EH (cell line): ENCODE results near the gene ST3GAL3.
"Not testable (repeated sequence)": the region's sequence is repeated elsewhere in the genome, so short reads cannot be mapped to it uniquely, and the experiment has no call there.

Experiments
- DNase-seq: peaks from one replicate; pipeline ENCODE4 v3.0.0-alpha.2; 2015; ENCODE audit warnings: low read depth

ST3GAL3 gene

DNA sequence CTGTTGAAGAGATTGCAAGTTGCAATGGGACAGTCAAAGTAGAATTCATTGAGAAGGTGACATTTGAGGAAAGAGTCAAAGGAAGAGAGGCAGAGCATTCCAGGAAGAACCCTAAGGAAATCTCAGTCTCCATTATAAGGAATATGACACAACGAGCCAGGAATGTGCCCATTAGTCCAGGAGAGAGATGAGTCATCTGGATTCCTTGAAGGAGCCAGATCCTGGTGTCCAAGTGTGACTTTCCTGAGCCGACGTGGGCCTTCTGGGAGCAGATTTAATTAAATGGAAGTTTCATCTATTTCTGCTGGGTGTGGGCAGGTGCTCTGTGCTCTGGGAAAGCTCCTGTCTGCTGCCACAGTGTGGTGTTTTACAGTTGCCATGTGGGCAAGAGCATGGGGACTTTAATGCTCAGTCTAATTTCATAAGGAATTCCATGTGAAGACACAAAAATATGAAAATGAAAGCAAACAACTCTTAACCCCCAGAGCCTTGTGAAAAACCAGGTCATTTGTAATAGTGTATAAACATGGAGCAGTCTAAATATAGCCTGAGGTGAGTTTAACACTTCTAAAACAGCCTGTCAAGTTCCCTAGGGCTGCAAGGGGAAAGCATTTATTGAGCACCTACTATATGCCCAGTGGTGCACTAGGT lies 114.8 kb downstream of the ST3GAL3 start:
- DNase-seq: peak; percentile 97

DNA sequence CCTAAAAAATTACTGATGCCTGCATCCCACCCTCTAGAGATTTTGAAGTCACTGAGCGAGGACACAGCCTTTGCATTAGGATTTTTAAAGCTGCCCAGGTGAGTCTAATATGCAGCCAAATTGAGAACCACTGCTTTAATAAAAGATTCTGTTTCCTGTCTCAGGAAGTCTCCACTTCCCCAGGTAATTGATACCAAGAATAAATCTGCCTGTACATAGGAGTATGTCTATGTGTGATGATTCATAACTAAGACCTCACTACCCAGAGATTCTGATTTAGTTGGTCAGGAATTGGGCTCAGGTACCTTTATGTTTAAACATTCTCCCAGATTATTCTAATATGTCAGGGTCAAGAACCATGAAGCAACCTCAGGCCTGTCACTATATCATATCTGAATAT lies 117.5 kb downstream of the ST3GAL3 start:
- DNase-seq: no peak

DNA sequence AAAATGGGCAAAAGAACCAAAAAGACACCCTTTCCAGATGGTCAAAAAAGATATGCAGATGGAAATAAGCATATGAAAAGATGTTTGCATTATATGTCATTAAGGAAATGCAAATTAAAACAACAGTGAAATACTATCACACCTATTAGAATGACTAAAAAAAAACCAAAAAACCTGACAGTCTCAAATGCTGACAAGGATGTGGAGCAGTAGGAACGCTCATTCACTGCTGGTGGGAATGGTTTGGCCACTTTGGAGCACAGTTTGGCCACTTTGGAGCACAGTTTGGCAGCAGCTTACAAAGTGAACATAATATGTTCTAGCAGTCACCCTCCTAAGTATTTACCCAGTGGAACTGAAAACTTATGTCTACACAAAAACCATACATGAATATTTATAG lies 121.2 kb downstream of the ST3GAL3 start:
- no peak for DNase-seq

DNA sequence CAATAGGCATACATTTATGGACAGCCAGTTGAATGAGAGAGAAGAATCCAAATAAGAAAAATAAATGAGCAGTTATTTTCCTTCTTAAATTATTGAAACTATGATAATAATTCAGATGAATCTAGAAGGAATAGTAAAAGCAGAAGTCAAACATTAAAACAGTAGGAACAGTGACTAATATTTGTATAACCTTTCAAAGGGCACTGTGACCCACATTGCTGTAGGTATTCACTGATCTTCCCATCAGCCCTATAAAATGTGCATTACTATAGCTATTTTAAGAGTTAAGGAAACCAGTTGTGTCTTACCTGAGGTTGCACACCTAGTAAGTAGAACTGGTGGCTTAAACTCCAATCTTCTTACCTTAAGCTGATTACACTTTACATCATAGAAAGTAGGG lies 123.5 kb downstream of the ST3GAL3 start:
- DNase-seq: no peak

DNA sequence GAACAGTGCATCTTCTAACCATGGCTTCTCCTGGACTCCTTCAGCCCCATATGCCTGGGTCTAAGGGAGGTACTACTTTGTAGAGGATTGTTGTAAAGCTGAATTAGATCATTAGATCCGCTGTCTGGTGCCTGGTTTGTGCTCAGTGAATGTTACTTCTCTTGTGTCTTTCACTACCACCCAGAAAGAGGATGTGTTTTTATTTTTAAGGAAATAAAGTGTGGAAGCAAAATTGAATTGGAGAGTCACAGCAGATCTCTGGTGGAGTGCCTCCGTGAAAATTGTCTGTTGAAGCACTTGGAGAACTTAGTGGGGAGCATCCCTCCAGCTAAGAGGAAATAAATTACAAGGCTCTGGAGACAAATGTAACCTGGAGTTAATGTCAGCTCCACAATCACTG lies 124.5 kb downstream of the ST3GAL3 start:
- DNase-seq: no peak

DNA sequence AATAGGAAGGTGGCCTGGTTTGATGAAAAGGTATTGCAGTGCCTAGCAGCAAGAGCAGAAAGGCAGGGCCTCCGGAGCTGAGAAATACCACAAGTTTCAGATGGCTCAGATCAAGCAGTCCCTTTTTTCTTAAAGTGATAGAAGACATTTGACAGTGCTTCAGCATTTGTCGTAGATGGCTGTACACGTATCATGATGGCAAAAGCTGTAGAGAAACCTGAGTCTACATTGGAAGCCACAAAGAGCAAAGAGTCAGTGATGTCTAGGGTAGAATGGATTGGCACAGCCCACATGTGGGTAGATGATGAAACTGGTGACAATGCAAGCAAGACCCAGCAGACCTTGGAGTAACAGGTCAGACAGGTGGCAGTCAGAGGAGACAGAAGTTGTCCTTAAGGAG lies 124.9 kb downstream of the ST3GAL3 start:
- DNase-seq: no peak

DNA sequence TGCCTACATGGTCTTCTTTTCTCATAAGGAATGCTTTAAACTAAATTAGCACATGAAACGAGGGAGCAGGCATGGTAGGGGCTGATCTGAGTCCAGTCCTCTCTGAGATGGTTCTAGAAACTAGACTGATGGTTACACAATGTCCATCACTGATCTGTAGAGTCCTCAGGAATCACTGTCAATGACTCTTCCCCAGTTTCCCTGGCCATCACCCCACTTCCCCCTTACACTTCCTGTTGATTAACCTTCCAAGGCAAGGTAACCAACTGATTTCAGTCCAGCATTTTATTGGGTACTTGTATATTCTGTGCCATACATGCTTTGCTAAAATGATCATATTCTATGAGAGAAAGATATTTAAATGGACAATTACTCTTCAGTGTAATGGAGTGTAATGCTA lies 125.7 kb downstream of the ST3GAL3 start:
- DNase-seq: no peak

DNA sequence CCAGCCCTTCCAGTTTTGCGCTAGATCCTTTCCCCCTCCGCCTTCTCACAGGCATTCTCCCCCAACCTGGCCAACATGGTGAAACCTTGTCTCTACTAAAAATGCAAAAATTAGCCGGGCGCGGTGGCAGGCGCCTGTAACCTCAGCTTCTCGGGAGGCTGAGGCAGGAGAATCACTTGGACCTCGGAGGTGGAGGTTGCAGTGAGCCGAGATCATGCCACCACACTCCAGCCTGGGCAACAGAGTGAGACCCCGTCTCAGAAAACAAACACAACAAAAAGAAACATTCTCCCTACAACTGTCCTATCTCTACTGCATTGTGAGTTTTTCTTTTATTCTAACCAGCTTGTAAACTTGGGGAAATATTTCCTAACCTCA lies 126.6 kb downstream of the ST3GAL3 start:
- not testable (repeated sequence) for DNase-seq

DNA sequence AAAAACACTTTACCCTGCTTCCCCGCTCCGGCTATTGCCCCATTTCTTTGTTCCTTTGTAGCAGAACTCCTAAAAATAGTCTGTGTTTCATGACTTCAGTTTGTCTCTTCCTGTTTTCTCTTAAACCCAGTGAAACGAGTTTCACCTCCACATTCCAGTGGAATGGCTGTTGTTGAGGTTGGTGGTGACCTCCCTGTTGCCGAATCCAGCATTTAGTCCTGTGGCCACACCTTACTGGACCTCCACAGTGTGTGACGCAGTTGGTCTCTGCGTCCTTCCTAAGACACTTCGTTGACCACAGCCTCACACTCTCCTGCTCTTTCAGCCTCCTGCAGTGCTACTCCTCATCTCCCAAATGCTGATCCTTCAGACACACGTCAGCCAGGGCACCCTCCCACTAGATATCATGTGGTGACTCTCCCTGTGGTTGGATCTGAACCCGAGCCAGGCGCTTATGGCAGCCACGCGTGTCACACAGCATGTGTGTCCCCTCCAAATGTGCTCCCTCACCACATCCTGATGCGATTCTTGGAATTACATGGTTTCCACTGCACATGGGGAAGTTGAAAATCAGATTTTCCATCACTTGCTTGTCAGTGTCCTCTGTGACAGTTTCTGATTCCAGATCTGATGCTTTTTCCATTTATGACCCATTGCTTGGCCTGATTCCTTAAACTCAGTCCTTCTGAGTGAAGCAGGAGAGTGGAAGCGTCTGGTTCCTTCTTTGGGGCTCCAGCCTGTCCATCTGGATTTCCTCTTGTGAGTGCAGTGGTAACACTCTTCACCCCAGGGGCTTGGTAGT lies 127.1 kb downstream of the ST3GAL3 start:
- peak; percentile 89 for DNase-seq

DNA sequence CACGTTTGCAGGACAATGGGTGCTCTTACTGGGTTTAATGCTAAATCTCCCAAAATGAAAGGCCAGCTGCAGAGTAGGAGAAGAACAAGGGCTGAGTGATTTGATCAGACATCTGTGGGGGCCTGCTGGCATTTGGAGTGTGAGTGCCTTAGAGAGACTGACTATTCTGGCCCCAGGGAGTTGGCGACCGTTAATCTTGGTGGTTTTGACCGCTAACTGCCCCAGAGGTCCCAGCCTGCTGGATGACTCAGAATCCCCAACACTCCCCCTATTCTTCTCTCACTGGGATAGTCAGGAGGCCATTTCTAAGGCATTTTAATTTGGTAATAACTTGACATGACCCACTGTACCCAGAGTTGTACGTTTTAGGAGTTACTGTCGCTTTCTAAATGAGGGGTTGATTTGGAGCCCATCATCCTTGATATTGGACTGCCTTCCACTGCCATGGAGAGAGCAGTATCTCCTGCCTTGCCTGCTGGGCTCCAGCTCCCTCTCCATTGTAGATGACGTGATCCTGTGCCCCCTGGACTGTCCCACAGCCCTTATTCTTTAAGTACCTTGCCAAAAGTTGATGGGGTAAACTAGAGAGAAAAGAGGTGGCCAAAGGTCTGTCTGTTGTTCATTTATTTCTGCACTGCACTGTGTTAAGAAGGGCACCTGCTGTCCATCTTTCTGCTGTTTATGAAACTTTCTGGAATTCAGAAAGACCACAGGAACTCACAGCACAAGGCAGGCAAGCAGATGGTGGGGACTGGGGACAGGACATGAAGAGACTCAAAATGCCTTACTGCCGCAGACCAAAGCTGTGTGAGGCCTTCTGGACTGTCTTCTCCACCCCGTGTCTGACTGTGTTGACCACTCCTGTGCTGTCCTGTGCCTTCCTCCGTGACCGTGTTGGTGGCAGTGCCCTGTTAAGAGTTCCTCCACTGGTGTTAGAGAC lies 128.0 kb downstream of the ST3GAL3 start:
- peak; percentile 99 for DNase-seq

DNA sequence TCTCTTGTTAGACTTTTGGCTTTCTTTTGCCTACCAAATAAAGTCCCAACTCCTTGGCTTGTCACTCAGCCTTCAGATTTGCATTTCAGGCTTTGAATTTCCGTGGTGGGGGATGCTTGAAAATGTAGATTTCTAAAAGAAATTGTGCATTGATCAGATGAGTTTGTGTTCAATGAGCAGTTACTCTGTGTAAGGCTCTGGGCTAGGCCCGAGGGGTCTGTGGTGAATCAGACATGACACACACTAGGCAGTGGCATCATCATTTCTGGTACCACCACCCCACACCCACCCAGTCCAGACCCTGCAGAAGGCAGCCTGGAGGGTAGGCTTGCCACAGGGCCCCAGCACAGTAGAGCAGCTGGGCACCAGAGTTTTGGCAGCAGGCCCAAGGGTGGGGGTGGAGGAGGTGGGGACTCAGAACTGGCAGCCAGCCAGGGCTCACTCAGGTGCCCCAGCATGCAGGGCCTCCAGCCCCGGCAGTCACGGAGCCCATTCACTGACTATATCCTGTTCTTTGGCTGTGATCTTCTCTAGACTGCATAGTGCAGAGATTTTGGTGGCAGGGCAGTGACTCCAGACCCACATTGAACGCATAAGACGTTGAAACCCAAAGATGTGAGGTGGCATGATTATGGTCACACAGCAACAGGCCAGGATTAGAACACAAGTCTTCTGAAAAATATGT lies 129.1 kb downstream of the ST3GAL3 start:
- no peak for DNase-seq

DNA sequence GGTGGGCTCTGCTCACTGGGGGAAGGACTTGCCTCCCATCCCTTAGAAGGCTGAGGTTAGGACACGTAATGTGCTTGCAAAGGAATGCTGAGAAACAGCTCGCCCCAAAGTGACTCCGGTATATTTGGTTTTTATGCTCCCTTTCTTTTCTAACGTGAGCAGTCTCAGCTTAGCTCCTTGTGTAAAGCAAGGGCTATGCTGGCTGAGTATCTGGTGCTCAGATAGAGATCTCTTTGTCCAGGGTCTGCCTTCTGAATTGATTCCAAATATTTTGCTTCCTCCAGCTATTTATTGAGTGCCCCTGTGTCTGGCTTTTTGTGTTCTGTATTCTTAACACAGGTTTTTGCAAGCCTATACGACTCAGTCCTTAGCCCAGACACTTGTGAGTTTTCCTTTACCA lies 131.7 kb downstream of the ST3GAL3 start:
- DNase-seq: no peak

DNA sequence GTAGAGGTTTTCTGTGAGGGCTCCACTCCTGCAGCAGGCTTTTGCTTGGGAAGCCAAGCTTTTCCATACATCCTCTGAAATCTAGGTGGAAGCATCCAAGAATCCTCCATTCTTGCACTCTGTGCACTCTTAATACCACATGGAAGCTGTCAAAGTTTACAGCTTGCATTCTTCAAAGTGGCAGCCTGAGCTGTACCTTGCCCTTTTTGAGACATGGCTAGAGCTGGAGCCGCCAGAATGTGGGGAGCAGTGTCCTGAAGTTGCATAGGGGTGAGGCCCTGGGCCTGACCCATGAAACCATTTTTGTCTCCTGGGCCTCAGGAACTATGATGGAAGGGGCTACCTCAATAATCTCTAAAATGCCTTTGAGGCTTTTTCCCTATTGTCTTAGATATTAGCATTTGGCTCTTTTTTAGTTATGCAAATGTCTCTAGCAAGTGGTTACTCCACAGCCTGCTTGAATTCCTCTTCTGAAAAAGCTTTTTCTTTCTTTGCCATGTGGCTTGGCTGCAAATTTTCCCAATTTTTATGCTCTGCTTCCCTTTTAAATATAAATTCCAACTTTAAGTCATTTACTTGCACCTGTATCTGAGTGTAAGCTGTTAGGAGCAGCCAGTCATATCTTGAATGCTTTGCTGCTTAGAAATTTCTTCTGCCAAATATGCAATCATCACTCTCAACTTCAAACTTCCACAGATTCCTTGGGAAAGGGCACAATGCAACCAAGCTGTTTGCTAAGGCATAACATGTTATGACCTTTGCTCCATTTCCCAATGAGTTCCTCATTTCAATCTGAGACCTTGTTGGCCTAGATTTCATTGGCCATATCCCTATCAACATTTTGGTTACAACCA lies 134.2 kb downstream of the ST3GAL3 start:
- DNase-seq: no peak

DNA sequence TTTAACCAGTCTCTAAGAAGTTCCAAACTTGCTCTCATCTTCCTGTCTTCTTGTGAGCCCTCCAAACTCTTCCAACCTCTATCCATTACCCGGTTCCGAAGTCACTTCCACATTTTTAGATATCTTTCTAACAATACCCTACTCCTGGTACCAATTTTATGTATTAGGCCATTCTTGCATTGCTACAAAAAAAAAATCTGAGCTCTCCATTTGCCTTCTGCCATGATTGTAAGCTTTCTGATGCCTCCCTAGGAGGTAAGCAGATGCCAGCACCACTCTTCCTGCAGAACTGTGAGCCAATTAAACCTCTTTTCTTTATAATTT lies 134.8 kb downstream of the ST3GAL3 start:
- no peak for DNase-seq

DNA sequence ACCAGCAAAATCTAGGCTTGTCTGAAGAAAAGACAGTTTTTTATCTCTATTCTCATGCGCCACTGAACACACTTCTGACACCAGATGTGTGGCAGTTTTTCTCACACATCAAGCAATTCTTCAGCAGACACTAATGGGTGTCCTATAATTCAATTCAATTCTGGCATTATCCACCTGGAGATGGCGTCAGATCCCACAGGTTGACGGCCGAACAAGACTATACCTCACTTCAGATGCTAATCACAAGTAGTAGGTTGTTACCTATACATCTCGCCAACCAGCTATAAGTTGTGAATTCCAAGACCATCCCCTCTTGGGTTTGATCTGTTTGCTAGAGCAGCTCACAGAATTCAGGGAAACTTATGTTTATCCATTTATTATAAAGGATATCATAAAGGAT lies 136.3 kb downstream of the ST3GAL3 start:
- no peak for DNase-seq

DNA sequence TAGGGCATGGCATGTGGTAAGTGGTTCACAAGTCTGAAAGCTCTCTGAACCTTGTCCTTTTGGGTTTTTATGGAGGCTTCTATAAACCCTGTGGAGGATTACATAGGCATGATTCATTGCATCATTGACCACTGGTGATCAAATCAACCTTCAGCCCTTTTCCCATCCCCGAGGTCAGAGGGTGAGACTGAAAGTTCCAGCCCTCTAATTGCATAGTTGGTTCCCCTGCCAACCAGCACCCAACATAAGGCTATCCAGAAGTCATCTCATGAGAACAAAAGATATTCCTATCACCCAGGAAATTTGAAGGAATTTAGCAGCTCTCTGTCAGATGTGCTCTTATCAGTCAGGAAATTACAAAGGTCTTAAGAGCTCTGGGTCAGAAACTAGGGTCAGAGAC lies 136.8 kb downstream of the ST3GAL3 start:
- peak; percentile 52 for DNase-seq

DNA sequence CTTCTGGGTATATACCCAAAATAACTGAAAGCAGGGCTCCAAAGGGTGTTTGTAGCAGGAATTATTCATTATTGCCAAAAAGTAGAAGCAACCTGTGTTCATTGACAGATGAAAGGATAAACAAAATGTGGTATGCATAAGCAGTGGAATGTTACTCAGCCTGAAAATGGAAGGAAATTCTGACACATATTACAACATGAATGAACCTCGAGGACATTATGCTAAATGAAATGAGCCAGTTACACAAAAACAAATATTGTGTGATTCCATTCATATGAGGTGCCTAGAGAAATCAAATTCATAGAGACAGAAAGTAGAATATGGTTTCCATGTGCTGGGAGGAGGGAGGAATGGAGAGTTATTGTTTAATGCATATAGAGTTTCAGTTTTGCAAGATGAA lies 140.0 kb downstream of the ST3GAL3 start:
- peak; percentile 27 for DNase-seq

DNA sequence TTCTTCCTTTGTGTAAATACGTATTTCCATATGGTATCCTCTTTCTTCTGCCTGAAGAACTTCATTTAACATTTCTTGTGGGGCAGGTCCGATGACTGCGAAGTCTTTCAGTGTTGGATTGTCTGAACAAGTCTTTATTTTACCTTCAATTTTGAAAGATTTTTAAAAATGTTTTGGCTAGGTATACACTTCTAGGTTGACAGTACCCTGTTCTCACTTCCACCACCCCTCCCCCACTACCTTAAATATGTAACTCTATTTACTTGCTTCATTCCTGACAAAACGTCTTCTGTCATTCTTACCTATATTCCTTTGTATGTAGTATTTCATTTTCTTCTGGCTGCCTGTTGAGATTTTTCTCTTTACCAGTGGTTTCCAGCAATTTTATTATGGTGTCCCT lies 140.5 kb downstream of the ST3GAL3 start:
- DNase-seq: no peak

DNA sequence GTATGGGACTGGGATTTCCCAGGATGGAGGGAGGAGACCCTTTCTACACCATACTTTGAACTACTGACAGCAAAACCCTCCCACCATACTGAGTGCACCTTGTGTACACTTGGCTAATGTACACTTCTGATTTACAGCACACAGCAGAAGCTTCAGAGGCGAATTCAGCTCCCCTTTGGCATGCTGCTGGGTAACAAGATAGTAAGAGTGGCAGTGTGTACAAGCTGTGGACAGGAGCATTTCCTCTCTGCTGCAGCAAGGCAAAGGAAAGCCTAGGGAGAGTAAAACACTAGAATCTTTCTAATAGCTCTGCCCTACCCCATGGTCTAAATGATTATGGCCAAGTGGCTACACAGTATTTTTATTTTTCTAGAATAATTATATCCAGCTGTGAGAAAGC lies 142.3 kb downstream of the ST3GAL3 start:
- no peak for DNase-seq

DNA sequence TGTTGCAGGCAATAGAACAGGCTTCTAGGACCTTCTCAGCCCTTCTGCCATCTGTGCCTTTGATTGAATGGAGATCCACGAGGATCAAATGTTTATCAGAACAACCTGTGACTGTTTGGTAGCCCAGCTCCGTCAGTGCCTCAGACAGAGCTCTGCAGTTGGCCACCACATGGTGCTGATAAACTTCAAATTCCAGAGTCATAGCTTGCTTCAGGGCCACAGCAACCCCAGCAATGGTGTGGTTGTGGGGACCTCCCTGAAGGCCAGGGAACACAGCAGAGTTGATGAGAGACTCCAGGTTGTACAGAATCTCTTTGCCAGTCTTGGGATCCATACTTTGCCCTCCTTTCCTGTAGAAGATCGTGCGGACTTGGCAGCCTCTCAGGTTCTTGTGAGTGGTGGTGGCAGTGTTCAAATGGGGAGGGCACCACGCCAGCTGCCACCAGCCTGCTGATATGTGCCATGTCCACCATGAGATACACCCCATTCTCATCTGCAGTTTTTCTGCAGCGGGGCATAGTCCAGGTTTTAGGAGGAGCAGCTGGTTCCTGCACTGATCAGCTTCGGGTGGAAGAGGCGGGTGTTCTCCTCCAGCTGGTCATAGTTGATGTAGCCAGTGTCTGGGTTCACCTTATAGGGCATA lies 143.4 kb downstream of the ST3GAL3 start:
- no peak for DNase-seq
